ENCODE results near the gene SSNA1. TPM values are rescaled to one million over a fixed set of nuclear protein-coding genes. Genes with fewer than 3 reads are reported as not detected.

SSNA1 gene
- total and polyA plus RNA-seq, 5 donors from 2014 or later, result 54.3 to 150 (median 124) TPM

DNA sequence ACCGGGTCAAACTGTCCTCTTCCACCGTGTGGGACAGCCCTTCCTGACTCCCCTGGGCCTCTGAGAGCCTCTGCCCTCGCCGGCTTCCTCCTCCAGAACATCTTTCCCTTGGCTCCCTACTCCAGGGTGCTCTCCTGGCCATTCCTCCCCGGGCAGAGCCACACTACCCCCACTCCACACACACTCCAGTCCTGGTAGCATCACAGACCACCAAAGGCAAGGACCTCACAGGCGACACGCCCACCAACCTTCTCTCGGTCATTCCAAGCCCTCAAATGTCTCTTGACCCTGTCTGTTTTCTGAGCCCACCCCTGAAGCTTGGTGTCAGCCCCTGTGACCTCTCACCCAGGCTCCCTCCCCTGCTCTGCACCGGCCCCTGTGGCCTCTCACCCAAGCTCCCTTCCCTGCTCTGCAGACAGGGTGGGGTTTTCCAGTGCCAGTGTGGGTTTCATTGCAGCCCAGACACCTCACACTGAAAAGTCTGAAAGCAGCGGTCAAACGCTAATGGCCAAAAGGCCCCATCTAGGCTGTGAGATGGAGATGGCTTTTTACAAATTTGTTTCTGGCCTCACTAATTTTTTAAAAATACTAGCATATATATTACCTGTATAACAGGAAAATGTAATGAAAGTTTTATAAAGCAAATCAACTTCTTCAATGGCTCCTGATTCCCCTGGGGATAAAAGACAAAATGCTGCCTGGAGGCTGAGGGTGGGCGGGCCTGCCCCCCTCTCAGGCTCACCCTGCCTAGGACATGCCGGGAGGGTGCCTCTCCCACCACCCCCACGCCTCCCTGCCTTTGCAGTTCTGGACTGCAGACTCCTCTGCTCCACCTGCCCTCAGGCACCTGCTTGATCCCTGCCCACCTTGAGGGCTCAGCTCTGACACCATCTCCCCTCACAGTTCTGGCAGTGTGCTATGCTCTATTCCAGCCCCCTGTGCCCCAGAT is 29.1 kb upstream of the SSNA1 start:
- Mint-ChIP-seq H3K27me3 (peaks cover 38% of the 10 kb centered on the region), H3K36me3 (no peaks in the 10 kb centered on the region), H3K9me3 (no peaks in the 10 kb centered on the region), H3K4me1 (peaks cover 0 to 35% (median 3%) of the 10 kb centered on the region in 4 donors), H3K4me3 (peak overlapping the region in 3 of 4 donors; percentile 57 to 77 (median 64)), H3K27ac (no peak overlapping the region)
- Histone ChIP-seq H3K36me3 (ENCODE audit: control insufficient read depth, insufficient read depth, low read length) (no peaks in the 10 kb centered on the region), H3K27ac (ENCODE audit: insufficient read depth, low read length, poor library complexity, severe bottlenecking) (no peak overlapping the region), H3K4me1 (ENCODE audit: control insufficient read depth, insufficient read depth, low read length, poor library complexity, severe bottlenecking) (peaks cover 18% of the 10 kb centered on the region), H3K27me3 (ENCODE audit: control insufficient read depth, insufficient read depth, low read length) (peaks cover 11% of the 10 kb centered on the region), H3K4me3 (ENCODE audit: low read depth, low read length) (no peak overlapping the region), H3K9me3 (ENCODE audit: control insufficient read depth in 2 of 2, low read length in 2 of 2) (no peaks in the 10 kb centered on the region)
- no peak for DNase-seq
- no peak for ATAC-seq (ENCODE audit: low read depth in 2 of 2)

GRCh38 chr9:137160054-137160425 is 28.4 kb upstream of the SSNA1 start:
- Mint-ChIP-seq H3K4me3 (peak overlapping the region in 1 of 4 donors; percentile 44), H3K27ac (no peak overlapping the region), H3K9me3 (no peaks in the 10 kb centered on the region), H3K4me1 (peaks cover 0 to 35% (median 3%) of the 10 kb centered on the region in 4 donors), H3K36me3 (no peaks in the 10 kb centered on the region), H3K27me3 (peaks cover 32% of the 10 kb centered on the region)
- no peaks in the 10 kb centered on the region for H3K36me3 ChIP-seq (ENCODE audit: control insufficient read depth, insufficient read depth, low read length)
- DNase-seq (no peak), ATAC-seq (ENCODE audit: low read depth in 2 of 2) (no peak)
- peaks cover 11% of the 10 kb centered on the region for H3K27me3 ChIP-seq (ENCODE audit: control insufficient read depth, insufficient read depth, low read length)
- no peak overlapping the region for H3K27ac ChIP-seq (ENCODE audit: insufficient read depth, low read length, poor library complexity, severe bottlenecking)
- H3K4me1 ChIP-seq (ENCODE audit: control insufficient read depth, insufficient read depth, low read length, poor library complexity, severe bottlenecking), result peaks cover 18% of the 10 kb centered on the region
- H3K9me3 ChIP-seq (ENCODE audit: control insufficient read depth in 2 of 2, low read length in 2 of 2), result no peaks in the 10 kb centered on the region
- no peak overlapping the region for H3K4me3 ChIP-seq (ENCODE audit: low read depth, low read length)

DNA sequence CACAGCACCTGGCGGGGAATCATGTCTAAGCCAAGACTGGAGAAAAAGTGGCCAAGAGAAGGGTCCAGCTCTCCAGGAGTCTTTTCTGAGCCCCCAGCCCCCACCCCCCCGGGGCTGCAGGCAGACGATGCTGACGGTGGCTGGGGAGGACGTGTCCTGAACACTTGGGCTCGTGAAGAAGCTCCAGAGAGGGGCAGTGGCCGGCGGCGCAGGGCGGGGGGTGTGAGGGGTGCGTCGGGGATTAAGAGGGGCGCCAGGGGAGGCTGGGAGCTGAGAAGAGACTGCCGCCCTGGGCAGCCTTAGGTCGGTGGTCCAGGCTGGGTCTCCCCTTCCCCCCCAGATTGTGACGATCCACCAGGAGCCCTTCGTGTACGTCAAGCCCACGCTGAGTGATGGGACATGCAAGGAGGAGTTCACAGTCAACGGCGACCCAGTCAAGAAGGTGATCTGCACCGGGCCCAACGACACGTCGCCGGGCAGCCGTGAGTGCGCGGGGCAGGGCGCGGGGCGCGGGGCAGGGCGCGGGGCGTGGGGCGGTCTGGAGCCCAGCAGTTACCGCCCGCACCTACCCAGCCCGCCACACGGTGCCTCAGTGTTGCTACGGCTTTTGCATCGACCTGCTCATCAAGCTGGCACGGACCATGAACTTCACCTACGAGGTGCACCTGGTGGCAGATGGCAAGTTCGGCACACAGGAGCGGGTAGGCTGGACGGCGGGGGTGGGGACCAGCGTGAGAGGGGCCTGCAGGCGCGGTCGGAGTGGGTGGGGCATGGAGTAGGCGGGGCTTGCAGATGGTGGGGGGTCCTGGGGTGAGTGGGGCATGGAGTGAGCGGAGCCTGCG is 27.5 kb upstream of the SSNA1 start:
- Mint-ChIP-seq H3K36me3 (no peaks in the 10 kb centered on the region), H3K9me3 (no peaks in the 10 kb centered on the region), H3K4me3 (no peak overlapping the region), H3K27ac (no peak overlapping the region), H3K27me3 (peaks cover 35% of the 10 kb centered on the region), H3K4me1 (peaks cover 0 to 34% (median 3%) of the 10 kb centered on the region in 4 donors)
- Histone ChIP-seq H3K4me1 (ENCODE audit: control insufficient read depth, insufficient read depth, low read length, poor library complexity, severe bottlenecking) (peaks cover 18% of the 10 kb centered on the region), H3K27me3 (ENCODE audit: control insufficient read depth, insufficient read depth, low read length) (peaks cover 11% of the 10 kb centered on the region), H3K36me3 (ENCODE audit: control insufficient read depth, insufficient read depth, low read length) (no peaks in the 10 kb centered on the region), H3K9me3 (ENCODE audit: control insufficient read depth in 2 of 2, low read length in 2 of 2) (no peaks in the 10 kb centered on the region), H3K4me3 (ENCODE audit: low read depth, low read length) (no peak overlapping the region), H3K27ac (ENCODE audit: insufficient read depth, low read length, poor library complexity, severe bottlenecking) (no peak overlapping the region)
- DNase-seq (no peak), ATAC-seq (ENCODE audit: low read depth in 2 of 2) (no peak)

GRCh38 chr9:137161558-137162486 is 26.7 kb upstream of the SSNA1 start:
- ATAC-seq (ENCODE audit: low read depth in 2 of 2), result no peak
- Histone ChIP-seq H3K36me3 (ENCODE audit: control insufficient read depth, insufficient read depth, low read length) (no peaks in the 10 kb centered on the region), H3K27me3 (ENCODE audit: control insufficient read depth, insufficient read depth, low read length) (peaks cover 11% of the 10 kb centered on the region), H3K27ac (ENCODE audit: insufficient read depth, low read length, poor library complexity, severe bottlenecking) (no peak overlapping the region), H3K4me1 (ENCODE audit: control insufficient read depth, insufficient read depth, low read length, poor library complexity, severe bottlenecking) (peaks cover 9% of the 10 kb centered on the region), H3K4me3 (ENCODE audit: low read depth, low read length) (no peak overlapping the region), H3K9me3 (ENCODE audit: control insufficient read depth in 2 of 2, low read length in 2 of 2) (no peaks in the 10 kb centered on the region)
- no peaks in the 10 kb centered on the region for H3K36me3 Mint-ChIP-seq
- no peak overlapping the region for H3K27ac Mint-ChIP-seq
- H3K9me3 Mint-ChIP-seq, result peaks cover 0 to 1% (median 0%) of the 10 kb centered on the region in 7 donors
- DNase-seq, result no peak
- H3K27me3 Mint-ChIP-seq, result peaks cover 37% of the 10 kb centered on the region
- no peak overlapping the region for H3K4me3 Mint-ChIP-seq
- H3K4me1 Mint-ChIP-seq, result peaks cover 0 to 29% (median 3%) of the 10 kb centered on the region in 4 donors

GRCh38 chr9:137162505-137163364 is 25.7 kb upstream of the SSNA1 start:
- H3K27me3 ChIP-seq (ENCODE audit: control insufficient read depth, insufficient read depth, low read length), result peaks cover 7% of the 10 kb centered on the region
- H3K27ac ChIP-seq (ENCODE audit: insufficient read depth, low read length, poor library complexity, severe bottlenecking), result no peak overlapping the region
- Mint-ChIP-seq H3K36me3 (no peaks in the 10 kb centered on the region), H3K4me1 (peaks cover 0 to 23% (median 3%) of the 10 kb centered on the region in 4 donors), H3K9me3 (peaks cover 0 to 1% (median 0%) of the 10 kb centered on the region in 7 donors), H3K27me3 (peaks cover 32% of the 10 kb centered on the region), H3K27ac (no peak overlapping the region), H3K4me3 (peak overlapping the region in 2 of 4 donors; percentile 52 to 74)
- H3K36me3 ChIP-seq (ENCODE audit: control insufficient read depth, insufficient read depth, low read length), result no peaks in the 10 kb centered on the region
- ATAC-seq (ENCODE audit: low read depth in 2 of 2), result peak in 1 of 2 donors; percentile 38
- no peak overlapping the region for H3K4me3 ChIP-seq (ENCODE audit: low read depth, low read length)
- H3K4me1 ChIP-seq (ENCODE audit: control insufficient read depth, insufficient read depth, low read length, poor library complexity, severe bottlenecking), result peaks cover 7% of the 10 kb centered on the region
- DNase-seq, result no peak
- no peaks in the 10 kb centered on the region for H3K9me3 ChIP-seq (ENCODE audit: control insufficient read depth in 2 of 2, low read length in 2 of 2)

- Mint-ChIP-seq H3K27ac (peak overlapping the region in 1 of 3 donors; percentile 56), H3K9me3 (peaks cover 0 to 1% (median 0%) of the 10 kb centered on the region in 7 donors), H3K4me3 (no peak overlapping the region), H3K36me3 (no peaks in the 10 kb centered on the region), H3K4me1 (peaks cover 0 to 17% (median under 1%) of the 10 kb centered on the region in 4 donors), H3K27me3 (peaks cover 28% of the 10 kb centered on the region)
- H3K36me3 ChIP-seq (ENCODE audit: control insufficient read depth, insufficient read depth, low read length), result no peaks in the 10 kb centered on the region
- DNase-seq (no peak), ATAC-seq (ENCODE audit: low read depth in 2 of 2) (no peak)
- peaks cover 2% of the 10 kb centered on the region for H3K27me3 ChIP-seq (ENCODE audit: control insufficient read depth, insufficient read depth, low read length)
- peaks cover 12% of the 10 kb centered on the region for H3K4me1 ChIP-seq (ENCODE audit: control insufficient read depth, insufficient read depth, low read length, poor library complexity, severe bottlenecking)
- H3K9me3 ChIP-seq (ENCODE audit: control insufficient read depth in 2 of 2, low read length in 2 of 2), result no peaks in the 10 kb centered on the region
- no peak overlapping the region for H3K27ac ChIP-seq (ENCODE audit: insufficient read depth, low read length, poor library complexity, severe bottlenecking)
- H3K4me3 ChIP-seq (ENCODE audit: low read depth, low read length), result no peak overlapping the region
Observed at GRCh38 chr9:137163365-137163715, 25.1 kb upstream of the SSNA1 start.

All from CD4-positive, CD25-positive, alpha-beta regulatory T cell (primary cell).